Nephron progenitor cell (in vitro differentiated cells): ENCODE results near the gene AGAP1.
A peak's percentile ranks its signal among the peaks of the same experiment; 100 is the strongest.

Experiments
- DNase-seq: peaks from one replicate; pipeline ENCODE4 v3.0.0; 2021
- H3K27ac Mint-ChIP-seq: 2 replicates; pipeline ENCODE4 v1.8.0; 2021; ENCODE audit warnings: mild to moderate bottlenecking, moderate library complexity, mixed read lengths
- H3K27me3 Mint-ChIP-seq: 2 replicates; pipeline ENCODE4 v1.8.0; 2021; ENCODE audit warnings: mild to moderate bottlenecking, low read depth, mixed read lengths; ENCODE audit not compliant: poor library complexity
- H3K36me3 Mint-ChIP-seq: 2 replicates; pipeline ENCODE4 v1.8.0; 2021; ENCODE audit warnings: low read depth, mixed read lengths
- H3K4me1 Mint-ChIP-seq: 2 replicates; pipeline ENCODE4 v1.8.0; 2021; ENCODE audit warnings: mixed read lengths
- H3K4me3 Mint-ChIP-seq: 2 replicates; pipeline ENCODE4 v1.8.0; 2021; ENCODE audit warnings: mild to moderate bottlenecking, moderate library complexity, mixed read lengths
- H3K9me3 Mint-ChIP-seq: 2 replicates; pipeline ENCODE4 v1.8.0; 2021; ENCODE audit warnings: mild to moderate bottlenecking, moderate library complexity, mixed read lengths
- CTCF ChIP-seq: fragments of 200-600 bp; sonication (generic); IDR thresholded peaks from 2 replicates; pipeline ENCODE4 v1.5.0; 2021; ENCODE audit warnings: antibody characterized with exemption

The AGAP1 gene

GRCh38 chr2:235507928-235508327 is 14.1 kb downstream of the AGAP1 start:
- Mint-ChIP-seq H3K9me3 (no peaks in the 10 kb centered on the region), H3K4me3 (no peak overlapping the region), H3K27ac (peak overlapping the region; percentile 79), H3K36me3 (peaks cover 15% of the 10 kb centered on the region), H3K4me1 (peaks cover 48% of the 10 kb centered on the region), H3K27me3 (peaks cover 5% of the 10 kb centered on the region)
- TF ChIP-seq CTCF = no peak
- no peak for DNase-seq

GRCh38 chr2:235508371-235509160 is 14.7 kb downstream of the AGAP1 start:
- no peak for TF ChIP-seq CTCF
- Mint-ChIP-seq H3K27me3 (peaks cover 5% of the 10 kb centered on the region), H3K9me3 (no peaks in the 10 kb centered on the region), H3K36me3 (peaks cover 15% of the 10 kb centered on the region), H3K27ac (no peak overlapping the region), H3K4me1 (peaks cover 42% of the 10 kb centered on the region), H3K4me3 (no peak overlapping the region)
- DNase-seq = no peak

DNA sequence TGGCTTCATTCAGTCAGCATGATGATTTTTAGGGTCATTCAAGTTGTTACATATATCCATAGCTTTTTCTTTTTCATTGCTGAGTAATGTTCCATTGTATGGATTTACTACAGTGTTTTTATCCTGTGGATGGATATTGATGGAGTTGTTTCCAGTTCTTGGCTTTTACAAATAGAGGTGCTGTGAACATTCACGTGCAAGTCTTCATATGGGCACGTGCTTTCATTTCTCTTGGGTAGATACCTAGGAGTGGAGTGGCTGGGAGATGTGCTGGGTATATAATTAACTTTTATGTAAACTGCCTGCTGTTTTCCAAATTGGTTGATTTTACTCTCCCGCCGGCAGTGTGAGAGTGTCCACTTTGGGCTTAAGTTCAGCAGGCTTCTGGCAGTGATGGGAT is 16.5 kb downstream of the AGAP1 start:
- Mint-ChIP-seq H3K27ac (no peak overlapping the region), H3K4me3 (no peak overlapping the region), H3K9me3 (peaks cover 10% of the 10 kb centered on the region), H3K27me3 (peaks cover 5% of the 10 kb centered on the region), H3K36me3 (peaks cover 25% of the 10 kb centered on the region), H3K4me1 (peaks cover 36% of the 10 kb centered on the region)
- TF ChIP-seq CTCF = no peak
- DNase-seq = no peak

DNA sequence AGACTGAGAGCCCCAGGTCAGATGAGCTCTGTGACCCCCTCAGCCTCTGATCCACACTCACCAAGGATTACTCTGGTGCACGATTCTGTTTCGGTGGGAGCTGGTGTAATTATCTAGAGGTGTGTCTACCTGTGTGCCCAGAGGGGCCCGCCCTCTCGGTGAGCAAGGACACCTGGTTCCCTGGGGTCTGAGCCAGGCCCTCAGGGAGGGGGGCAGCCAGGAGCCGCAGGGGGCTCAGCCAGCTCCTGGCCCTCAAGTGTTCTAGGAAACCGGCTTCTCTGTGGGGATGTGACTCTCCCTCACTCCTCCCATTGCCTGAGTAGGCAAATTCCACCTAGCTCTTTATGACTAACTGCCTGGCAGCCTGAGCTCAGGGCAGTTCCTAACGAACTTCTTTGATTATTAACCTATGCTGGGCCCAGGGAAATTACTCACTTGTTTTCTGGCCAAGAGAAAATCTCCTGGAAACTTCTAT is 17.4 kb downstream of the AGAP1 start:
- no peak for DNase-seq
- no peak for TF ChIP-seq CTCF
- Mint-ChIP-seq H3K9me3 (peaks cover 19% of the 10 kb centered on the region), H3K27ac (no peak overlapping the region), H3K4me3 (no peak overlapping the region), H3K4me1 (peaks cover 33% of the 10 kb centered on the region), H3K36me3 (peaks cover 34% of the 10 kb centered on the region), H3K27me3 (peaks cover 5% of the 10 kb centered on the region)

DNA sequence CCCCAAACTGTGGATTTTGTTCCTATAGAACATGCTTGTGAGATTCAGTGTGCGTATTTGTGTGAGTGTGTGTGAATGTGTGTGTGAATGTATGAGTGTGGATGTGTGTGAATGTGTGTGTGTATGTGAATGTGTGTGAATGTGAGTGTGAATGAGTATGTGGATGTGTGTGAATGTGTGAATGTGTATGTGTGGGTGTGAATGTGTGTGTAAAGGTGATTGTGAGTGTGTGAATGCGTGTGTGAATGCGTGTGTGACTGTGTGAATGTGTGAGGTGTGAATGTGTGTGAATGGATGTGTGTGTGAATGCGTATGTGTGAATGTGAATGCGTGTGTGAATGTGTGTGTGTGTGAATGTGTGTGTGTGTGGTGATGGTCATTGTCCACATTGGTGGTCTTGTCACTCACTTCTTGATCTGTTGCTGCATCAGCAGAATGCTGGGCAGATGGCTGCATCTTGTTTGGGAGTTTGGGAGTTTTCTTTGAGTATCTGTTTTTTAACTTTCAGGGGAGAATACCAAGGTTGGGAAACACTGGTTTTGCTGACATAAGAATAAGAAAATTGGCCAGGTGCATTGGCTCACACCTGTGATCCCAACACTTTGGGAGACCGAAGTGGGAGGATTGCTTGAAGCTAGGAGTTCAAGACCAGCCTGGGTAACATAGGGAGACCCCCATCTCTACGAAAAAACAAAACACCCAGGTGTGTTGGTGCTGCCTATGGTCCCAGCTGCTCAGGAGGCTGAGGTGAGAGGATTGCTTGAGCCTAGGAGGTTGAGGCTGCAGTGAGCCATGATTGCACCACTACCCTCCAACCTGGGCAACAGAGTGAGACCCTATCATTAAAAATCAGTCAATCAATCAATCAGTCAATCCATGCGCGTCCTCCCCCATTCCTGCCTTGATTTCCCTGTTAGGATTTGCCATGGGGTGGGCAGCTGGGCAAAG is 18.2 kb downstream of the AGAP1 start:
- Mint-ChIP-seq H3K4me3 (no peak overlapping the region), H3K27me3 (peaks cover 5% of the 10 kb centered on the region), H3K36me3 (peaks cover 40% of the 10 kb centered on the region), H3K4me1 (peaks cover 25% of the 10 kb centered on the region), H3K27ac (no peak overlapping the region), H3K9me3 (peaks cover 22% of the 10 kb centered on the region)
- no peak for TF ChIP-seq CTCF
- no peak for DNase-seq
